ENCODE results near the gene GLYATL1.
"Not testable (repeated sequence)": the region's sequence is repeated elsewhere in the genome, so short reads cannot be mapped to it uniquely, and the experiment has no call there.

Gene GLYATL1

GRCh38 chr11:58999291-58999680, 60.0 kb downstream of the GLYATL1 start:
- no peak for DNase-seq

GRCh38 chr11:59000003-59000402, 60.7 kb downstream of the GLYATL1 start:
- no peak for DNase-seq

GRCh38 chr11:59002006-59002405, 62.7 kb downstream of the GLYATL1 start:
- DNase-seq, result not testable (repeated sequence)

Data from right forelimb (tissue), 1 donor.